Measurements from ENCODE around the gene PDPK1.
A peak's percentile ranks its signal among the peaks of the same experiment; 100 is the strongest.

PDPK1 gene

DNA sequence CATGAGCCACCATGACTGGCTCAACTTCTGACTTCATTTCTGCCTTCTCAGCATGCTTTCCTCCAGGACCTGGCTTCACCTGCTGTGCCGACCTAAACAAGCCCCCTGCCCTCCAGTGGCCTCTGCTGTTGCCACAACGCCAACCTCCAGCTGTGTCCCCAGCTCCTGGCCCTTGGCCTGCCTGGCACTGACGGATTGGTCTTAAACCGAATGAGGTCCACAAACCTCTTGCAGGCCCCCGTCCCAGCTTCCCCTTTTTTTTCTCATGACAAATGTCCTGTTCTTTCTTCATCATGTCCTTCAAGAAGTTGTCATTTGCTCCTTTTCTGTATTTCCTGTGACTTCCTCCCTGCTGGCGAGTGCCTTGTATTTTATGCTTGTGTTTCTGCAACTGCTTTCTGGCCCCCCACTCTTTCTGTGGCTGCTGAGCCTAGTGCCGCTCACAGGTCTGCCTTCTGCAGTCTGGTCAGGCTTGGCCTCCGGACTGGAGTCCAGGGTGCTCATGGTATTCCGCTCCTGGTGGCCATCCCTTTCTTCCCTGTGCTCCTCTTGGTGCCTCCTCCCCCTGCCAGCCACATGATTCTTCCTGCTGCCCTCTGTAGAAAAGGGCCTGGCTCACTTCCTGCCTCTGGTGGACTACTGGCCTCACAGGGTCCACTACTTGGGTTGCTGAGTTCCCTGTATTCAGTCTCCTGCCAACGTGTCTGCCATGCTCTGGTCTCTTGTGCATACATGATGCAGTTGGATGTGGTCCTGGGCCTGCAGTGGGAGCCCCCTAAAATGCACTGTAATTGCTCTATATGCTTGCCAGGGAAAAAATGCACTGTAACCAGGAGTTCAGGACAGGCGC is 21.2 kb upstream of the PDPK1 start:
- TF ChIP-seq, protein P1, sequence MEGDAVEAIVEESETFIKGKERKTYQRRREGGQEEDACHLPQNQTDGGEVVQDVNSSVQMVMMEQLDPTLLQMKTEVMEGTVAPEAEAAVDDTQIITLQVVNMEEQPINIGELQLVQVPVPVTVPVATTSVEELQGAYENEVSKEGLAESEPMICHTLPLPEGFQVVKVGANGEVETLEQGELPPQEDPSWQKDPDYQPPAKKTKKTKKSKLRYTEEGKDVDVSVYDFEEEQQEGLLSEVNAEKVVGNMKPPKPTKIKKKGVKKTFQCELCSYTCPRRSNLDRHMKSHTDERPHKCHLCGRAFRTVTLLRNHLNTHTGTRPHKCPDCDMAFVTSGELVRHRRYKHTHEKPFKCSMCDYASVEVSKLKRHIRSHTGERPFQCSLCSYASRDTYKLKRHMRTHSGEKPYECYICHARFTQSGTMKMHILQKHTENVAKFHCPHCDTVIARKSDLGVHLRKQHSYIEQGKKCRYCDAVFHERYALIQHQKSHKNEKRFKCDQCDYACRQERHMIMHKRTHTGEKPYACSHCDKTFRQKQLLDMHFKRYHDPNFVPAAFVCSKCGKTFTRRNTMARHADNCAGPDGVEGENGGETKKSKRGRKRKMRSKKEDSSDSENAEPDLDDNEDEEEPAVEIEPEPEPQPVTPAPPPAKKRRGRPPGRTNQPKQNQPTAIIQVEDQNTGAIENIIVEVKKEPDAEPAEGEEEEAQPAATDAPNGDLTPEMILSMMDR (conservative IDR thresholded peaks at IDR 0.05; ENCODE audit: low read depth, low read length): no peak
- H2AFZ ChIP-seq (ENCODE audit: low read depth): no peak overlapping the region
- H3K27ac ChIP-seq: no peak overlapping the region; the same call in 1 of the 2 replicates
- peaks cover 46% of the 10 kb centered on the region for H3K4me1 ChIP-seq (ENCODE audit: low read depth, poor library complexity, severe bottlenecking)
- peak overlapping the region; percentile 8; the same call in 1 of the 2 replicates for H3K4me2 ChIP-seq
- peaks cover 4% of the 10 kb centered on the region; the same call in 1 of the 2 replicates for H4K20me1 ChIP-seq (ENCODE audit: insufficient read depth)
- H3K36me3 ChIP-seq (ENCODE audit: insufficient read depth): no peaks in the 10 kb centered on the region
- no peaks in the 10 kb centered on the region for H3K27me3 ChIP-seq (ENCODE audit: insufficient read depth, low read depth)
- H3K9ac ChIP-seq: no peak overlapping the region
- no peak overlapping the region for H3K4me3 ChIP-seq (IDR thresholded peaks at IDR 0.05; ENCODE audit: insufficient read depth, low read depth, low read length)
- peaks cover 69% of the 10 kb centered on the region for H3K79me2 ChIP-seq (ENCODE audit: insufficient read depth, low read depth)

- Histone ChIP-seq H3K4me1 (ENCODE audit: low read depth, poor library complexity, severe bottlenecking) (peaks cover 36% of the 10 kb centered on the region), H2AFZ (ENCODE audit: low read depth) (no peak overlapping the region), H4K20me1 (ENCODE audit: insufficient read depth) (peaks cover 4% of the 10 kb centered on the region; the same call in 1 of the 2 replicates), H3K27ac (no peak overlapping the region; the same call in 1 of the 2 replicates), H3K4me3 (IDR thresholded peaks at IDR 0.05; ENCODE audit: insufficient read depth, low read depth, low read length) (no peak overlapping the region), H3K9ac (no peak overlapping the region), H3K36me3 (ENCODE audit: insufficient read depth) (no peaks in the 10 kb centered on the region), H3K27me3 (ENCODE audit: insufficient read depth, low read depth) (no peaks in the 10 kb centered on the region), H3K79me2 (ENCODE audit: insufficient read depth, low read depth) (peaks cover 79% of the 10 kb centered on the region), H3K4me2 (no peak overlapping the region)
- TF ChIP-seq, protein P1 (conservative IDR thresholded peaks at IDR 0.05; ENCODE audit: low read depth, low read length): no peak
Observed at GRCh38 chr16:2517954-2518605, 19.7 kb upstream of the PDPK1 start.

GRCh38 chr16:2518823-2519710 is 18.8 kb upstream of the PDPK1 start:
- H3K27ac ChIP-seq: no peak overlapping the region
- TF ChIP-seq, protein P1 (conservative IDR thresholded peaks at IDR 0.05; ENCODE audit: low read depth, low read length): no peak
- H3K4me3 ChIP-seq (IDR thresholded peaks at IDR 0.05; ENCODE audit: insufficient read depth, low read depth, low read length): no peak overlapping the region
- no peak overlapping the region for H2AFZ ChIP-seq (ENCODE audit: low read depth)
- peaks cover 4% of the 10 kb centered on the region; the same call in 1 of the 2 replicates for H4K20me1 ChIP-seq (ENCODE audit: insufficient read depth)
- peaks cover 34% of the 10 kb centered on the region for H3K4me1 ChIP-seq (ENCODE audit: low read depth, poor library complexity, severe bottlenecking)
- peaks cover 76% of the 10 kb centered on the region for H3K79me2 ChIP-seq (ENCODE audit: insufficient read depth, low read depth)
- no peak overlapping the region for H3K4me2 ChIP-seq
- no peak overlapping the region for H3K9ac ChIP-seq
- no peaks in the 10 kb centered on the region for H3K36me3 ChIP-seq (ENCODE audit: insufficient read depth)
- no peaks in the 10 kb centered on the region for H3K27me3 ChIP-seq (ENCODE audit: insufficient read depth, low read depth)

DNA sequence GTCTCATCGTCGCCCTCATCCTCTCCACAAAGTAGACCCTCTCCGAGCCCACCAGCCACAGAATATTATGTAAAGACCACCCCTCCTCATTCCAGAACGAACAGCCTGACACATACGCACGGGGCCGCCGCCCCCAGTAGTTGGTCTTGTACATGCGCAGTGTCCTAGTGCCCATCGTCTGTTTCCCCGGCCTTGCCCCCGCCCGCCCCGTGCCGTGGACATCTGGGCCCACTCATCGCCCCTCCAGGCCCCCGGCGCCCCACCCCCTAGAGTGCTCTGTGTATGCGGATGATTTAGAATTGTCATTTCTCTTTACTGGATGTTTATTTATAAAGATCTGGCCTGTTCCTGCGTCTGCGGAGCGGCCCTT is 18.1 kb upstream of the PDPK1 start:
- Histone ChIP-seq H3K79me2 (ENCODE audit: insufficient read depth, low read depth) (peaks cover 71% of the 10 kb centered on the region), H3K4me1 (ENCODE audit: low read depth, poor library complexity, severe bottlenecking) (peaks cover 34% of the 10 kb centered on the region), H3K36me3 (ENCODE audit: insufficient read depth) (no peaks in the 10 kb centered on the region), H3K4me3 (IDR thresholded peaks at IDR 0.05; ENCODE audit: insufficient read depth, low read depth, low read length) (no peak overlapping the region), H4K20me1 (ENCODE audit: insufficient read depth) (peaks cover 4% of the 10 kb centered on the region; the same call in 1 of the 2 replicates), H3K9ac (no peak overlapping the region), H2AFZ (ENCODE audit: low read depth) (no peak overlapping the region), H3K27ac (no peak overlapping the region), H3K4me2 (no peak overlapping the region), H3K27me3 (ENCODE audit: insufficient read depth, low read depth) (no peaks in the 10 kb centered on the region)
- TF ChIP-seq, protein P1 (conservative IDR thresholded peaks at IDR 0.05; ENCODE audit: low read depth, low read length): no peak
